HFF-Myc (cell line): Measurements from ENCODE around the gene SRF.

Experiments used
- DNase-seq: peaks from one replicate; pipeline ENCODE4 v3.0.0-alpha.2; 2011; ENCODE audit warnings: low read depth; ENCODE audit errors: extremely low read depth
- H3K4me3 ChIP-seq: replicated peaks from 2 replicates; pipeline ENCODE4 v1.5.1; 2011; ENCODE audit warnings: low read depth, mild to moderate bottlenecking, control low read depth, low read length
- TF ChIP-seq, protein P1 (sequence below): IDR thresholded peaks from 2 replicates; pipeline ENCODE4 v1.5.1; 2012; ENCODE audit warnings: mild to moderate bottlenecking, low read depth, low read length, control low read depth; ENCODE audit errors: missing control alignments

Gene SRF

DNA sequence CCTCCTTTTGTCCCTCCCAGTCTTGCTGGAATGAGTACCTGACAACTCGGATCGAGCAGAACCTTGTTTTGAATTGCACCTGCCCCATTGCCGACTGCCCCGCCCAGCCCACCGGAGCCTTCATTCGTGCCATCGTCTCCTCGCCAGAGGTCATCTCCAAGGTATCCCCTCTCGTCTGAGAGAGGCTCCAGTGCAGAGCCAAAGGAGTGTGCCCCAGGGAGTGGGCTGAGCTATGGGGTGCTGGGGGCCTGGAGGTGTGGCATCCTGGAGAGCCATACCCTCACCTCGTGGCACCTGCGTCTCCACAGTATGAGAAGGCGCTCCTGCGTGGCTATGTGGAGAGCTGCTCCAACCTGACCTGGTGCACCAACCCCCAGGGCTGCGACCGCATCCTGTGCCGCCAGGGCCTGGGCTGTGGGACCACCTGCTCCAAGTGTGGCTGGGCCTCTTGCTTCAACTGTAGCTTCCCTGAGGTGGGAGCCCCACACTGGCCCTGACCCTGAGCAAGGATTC lies 49.4 kb downstream of the SRF start:
- no peak for DNase-seq
- TF ChIP-seq, protein P1, sequence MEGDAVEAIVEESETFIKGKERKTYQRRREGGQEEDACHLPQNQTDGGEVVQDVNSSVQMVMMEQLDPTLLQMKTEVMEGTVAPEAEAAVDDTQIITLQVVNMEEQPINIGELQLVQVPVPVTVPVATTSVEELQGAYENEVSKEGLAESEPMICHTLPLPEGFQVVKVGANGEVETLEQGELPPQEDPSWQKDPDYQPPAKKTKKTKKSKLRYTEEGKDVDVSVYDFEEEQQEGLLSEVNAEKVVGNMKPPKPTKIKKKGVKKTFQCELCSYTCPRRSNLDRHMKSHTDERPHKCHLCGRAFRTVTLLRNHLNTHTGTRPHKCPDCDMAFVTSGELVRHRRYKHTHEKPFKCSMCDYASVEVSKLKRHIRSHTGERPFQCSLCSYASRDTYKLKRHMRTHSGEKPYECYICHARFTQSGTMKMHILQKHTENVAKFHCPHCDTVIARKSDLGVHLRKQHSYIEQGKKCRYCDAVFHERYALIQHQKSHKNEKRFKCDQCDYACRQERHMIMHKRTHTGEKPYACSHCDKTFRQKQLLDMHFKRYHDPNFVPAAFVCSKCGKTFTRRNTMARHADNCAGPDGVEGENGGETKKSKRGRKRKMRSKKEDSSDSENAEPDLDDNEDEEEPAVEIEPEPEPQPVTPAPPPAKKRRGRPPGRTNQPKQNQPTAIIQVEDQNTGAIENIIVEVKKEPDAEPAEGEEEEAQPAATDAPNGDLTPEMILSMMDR = no peak
- no peak overlapping the region for H3K4me3 ChIP-seq

DNA sequence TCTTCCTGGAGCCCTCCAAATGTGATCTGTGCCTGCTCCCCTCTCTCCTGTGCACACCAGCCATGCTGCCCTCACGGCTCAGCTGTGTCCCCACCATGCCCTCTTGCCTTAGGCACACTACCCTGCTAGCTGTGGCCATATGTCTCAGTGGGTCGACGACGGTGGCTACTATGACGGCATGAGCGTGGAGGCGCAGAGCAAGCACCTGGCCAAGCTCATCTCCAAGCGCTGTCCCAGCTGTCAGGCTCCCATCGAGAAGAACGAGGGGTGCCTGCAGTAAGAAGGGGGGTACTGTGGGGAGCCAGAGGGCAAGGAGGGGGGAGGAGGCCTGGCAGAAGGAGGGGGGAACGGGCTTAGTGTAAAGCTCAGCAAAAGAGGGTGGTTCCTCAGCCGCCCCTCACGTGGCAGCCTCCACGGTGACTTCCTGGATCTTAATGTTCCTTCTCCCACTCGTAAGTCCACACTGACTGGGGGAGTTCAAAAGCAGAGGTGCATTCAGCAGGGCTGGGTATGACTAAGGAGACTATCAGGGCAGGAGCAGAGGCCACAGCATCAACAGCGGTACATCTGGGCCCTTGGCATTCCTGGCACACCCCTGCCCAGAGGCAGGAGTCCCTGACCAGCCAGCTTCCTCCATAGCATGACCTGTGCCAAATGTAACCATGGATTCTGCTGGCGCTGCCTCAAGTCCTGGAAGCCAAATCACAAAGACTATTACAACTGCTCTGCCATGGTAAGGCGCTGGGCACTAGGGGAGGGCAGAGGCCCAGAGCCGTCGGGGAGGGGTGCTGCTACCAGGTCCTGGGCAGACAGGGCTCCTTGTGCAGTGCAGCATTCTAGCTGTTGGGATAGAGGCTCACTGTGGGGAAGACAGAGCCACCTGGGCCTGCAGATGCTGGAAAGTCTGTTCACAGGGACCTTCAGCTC lies 50.2 kb downstream of the SRF start:
- TF ChIP-seq, protein P1 = no peak
- no peak overlapping the region for H3K4me3 ChIP-seq
- DNase-seq = no peak

DNA sequence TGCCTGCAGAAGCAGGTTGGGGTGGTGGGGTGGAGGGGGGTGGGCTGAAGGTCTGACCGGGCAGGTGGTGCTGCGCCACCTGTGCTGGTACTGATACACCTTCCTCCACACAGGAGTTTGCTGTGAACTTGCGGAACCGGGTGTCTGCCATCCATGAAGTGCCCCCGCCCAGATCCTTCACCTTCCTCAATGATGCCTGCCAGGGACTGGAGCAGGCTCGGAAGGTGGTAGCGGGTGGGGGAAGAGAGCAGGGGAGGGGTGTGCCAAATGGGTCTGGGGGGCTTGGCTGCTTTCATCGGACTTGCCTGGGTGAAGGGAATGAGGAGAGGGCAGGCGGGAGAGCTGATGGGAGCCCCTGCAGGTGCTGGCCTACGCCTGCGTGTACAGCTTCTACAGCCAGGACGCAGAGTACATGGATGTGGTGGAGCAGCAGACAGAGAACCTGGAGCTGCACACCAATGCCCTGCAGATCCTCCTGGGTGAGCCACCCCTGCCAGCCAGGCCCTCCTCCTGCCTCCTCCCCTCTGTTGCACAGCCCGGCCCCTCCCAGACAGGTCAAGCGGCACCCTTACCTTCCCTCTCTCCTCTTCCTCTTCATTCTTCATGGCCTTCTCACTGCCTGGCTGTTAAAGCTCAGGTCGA lies 51.5 kb downstream of the SRF start:
- TF ChIP-seq, protein P1 = no peak
- H3K4me3 ChIP-seq = no peak overlapping the region
- no peak for DNase-seq

DNA sequence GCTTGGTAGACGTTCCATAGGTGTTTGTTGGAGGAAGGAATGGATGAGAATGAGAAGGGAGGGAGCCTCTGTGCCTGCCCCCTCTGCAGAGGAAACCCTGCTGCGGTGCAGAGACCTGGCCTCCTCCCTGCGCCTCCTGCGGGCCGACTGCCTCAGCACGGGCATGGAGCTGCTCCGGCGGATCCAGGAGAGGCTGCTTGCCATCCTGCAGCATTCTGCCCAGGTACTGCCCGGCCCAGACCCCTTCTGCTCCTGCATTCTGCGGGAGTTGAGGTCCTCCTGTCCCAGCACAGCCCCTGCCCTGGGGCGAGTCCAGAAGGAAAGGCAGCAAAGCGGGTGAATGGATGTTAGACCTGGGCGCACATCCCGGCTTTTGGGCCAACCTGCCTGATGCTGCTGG lies 52.1 kb downstream of the SRF start:
- H3K4me3 ChIP-seq = no peak overlapping the region
- DNase-seq = no peak
- TF ChIP-seq, protein P1 = no peak

DNA sequence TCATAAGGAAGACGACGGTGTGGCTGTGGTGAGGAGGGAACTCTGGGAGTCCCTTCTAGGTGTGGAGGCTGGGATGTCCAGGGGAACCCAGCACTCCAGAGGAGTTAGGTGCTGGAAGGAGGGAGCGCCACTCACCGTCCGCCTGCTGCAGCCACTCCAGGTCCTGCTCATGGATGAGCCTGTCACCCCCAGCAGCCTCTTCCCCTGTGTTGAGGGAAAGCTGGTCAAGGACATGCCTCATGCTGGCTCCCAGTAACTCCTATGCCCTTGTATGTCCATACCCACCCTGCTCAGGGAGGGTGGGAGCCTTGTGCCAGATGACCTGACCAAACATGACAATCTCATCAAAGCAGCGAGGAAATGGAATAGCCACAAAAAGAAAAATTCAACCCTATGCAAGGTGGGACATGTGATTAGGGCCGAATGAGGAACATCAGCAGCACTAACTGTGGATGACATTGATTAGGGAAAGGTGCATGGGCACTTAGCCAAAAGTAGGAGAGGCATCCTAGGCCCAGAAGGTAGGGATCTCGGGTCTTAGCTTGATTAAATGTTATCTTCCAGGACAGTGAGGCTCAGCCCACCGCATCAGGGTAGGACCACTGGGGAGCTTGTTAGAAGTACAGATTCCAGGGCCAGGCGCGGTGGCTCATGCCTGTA lies 55.3 kb downstream of the SRF start:
- DNase-seq = no peak
- H3K4me3 ChIP-seq = no peak overlapping the region
- TF ChIP-seq, protein P1 = no peak

DNA sequence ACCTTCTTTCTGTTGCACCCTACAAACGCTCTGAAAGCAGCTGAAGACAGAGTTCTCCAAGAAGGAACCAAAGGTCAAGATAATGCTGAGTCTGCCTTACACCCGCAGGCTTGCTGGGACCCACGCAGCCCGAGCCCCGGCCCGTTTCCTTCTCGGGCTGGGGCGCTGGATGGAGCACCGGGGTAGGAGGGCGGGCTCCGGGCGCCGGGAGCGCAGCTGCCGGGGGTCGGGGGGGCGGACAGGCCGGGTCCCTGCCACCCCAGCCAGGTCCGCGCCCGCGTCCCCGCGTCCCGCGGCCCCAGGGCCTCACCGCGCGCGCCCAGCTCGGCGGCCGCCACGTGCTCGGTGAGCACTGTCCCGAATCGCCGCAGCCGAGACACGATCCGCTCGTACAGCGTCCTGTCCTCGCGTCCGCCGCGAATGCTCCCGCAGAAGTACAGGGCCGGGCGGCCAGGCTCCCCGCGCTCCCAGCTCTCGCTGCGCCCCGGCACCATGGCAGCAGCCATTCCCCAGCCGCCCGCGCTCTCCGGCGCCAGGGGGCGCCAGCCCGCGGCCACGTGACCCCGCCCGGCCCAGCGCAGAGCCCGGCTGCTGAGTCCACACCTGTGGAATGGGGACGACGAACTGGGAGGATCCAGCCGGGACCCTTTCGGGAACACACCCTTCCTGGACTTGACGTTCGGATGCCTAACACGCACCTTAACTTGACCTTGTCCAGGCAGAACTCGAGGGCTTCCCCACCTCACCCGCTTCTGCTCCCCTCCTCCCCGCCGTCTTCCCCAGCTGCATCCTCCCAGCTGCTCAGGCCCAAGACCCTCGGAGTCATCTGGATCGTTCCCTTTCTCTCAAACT lies 58.1 kb downstream of the SRF start, which contains the start of gene DNPH1:
DNPH1 (minus strand) TSS at position 531 of the 852 bp plus-strand sequence; CDS start at position 506, 25 bp downstream.
- TF ChIP-seq, protein P1 = peak; percentile 76
- peak within 1 kb of the TSS; percentile 71 for H3K4me3 ChIP-seq
- peak; percentile 25 for DNase-seq
